GM21619 (cell line): Measurements from ENCODE around the gene MYT1.

Source experiments
- ATAC-seq: cut with Tn5 transposase; IDR thresholded peaks from one replicate; pipeline ENCODE4 v1.9.1; 2021; ENCODE audit not compliant: unreplicated experiment

MYT1 gene

GRCh38 chr20:64139199-64140060 lies 24.8 kb upstream of the MYT1 start:
- no peak for ATAC-seq

GRCh38 chr20:64140061-64140931 lies 24.0 kb upstream of the MYT1 start:
- no peak for ATAC-seq

- no peak for ATAC-seq
Observed at GRCh38 chr20:64140956-64141355, 23.3 kb upstream of the MYT1 start.

GRCh38 chr20:64142590-64142989 lies 21.7 kb upstream of the MYT1 start:
- no peak for ATAC-seq

GRCh38 chr20:64143018-64143801 lies 21.0 kb upstream of the MYT1 start:
- ATAC-seq, result no peak

- no peak for ATAC-seq
Observed at GRCh38 chr20:64144144-64144912, 19.9 kb upstream of the MYT1 start.

GRCh38 chr20:64145458-64146300 lies 18.6 kb upstream of the MYT1 start:
- ATAC-seq, result no peak

- ATAC-seq, result no peak
Observed at GRCh38 chr20:64146301-64146935, 17.8 kb upstream of the MYT1 start.

- ATAC-seq, result no peak
Observed at GRCh38 chr20:64146936-64147477, 17.2 kb upstream of the MYT1 start.

- ATAC-seq, result no peak
Observed at GRCh38 chr20:64148581-64148980, 15.7 kb upstream of the MYT1 start.

- no peak for ATAC-seq
Observed at GRCh38 chr20:64149141-64149540, 15.1 kb upstream of the MYT1 start.

- ATAC-seq, result no peak
Observed at GRCh38 chr20:64149809-64150560, 14.3 kb upstream of the MYT1 start.

GRCh38 chr20:64150756-64151632 lies 13.3 kb upstream of the MYT1 start:
- ATAC-seq, result no peak

- ATAC-seq, result no peak
Observed at GRCh38 chr20:64151633-64152530, 12.4 kb upstream of the MYT1 start.

- ATAC-seq, result no peak
Observed at GRCh38 chr20:64152906-64153305, 11.3 kb upstream of the MYT1 start.

GRCh38 chr20:64153410-64153809 lies 10.8 kb upstream of the MYT1 start:
- ATAC-seq, result no peak
